ENCODE data around the gene ECEL1.

The ECEL1 gene

GRCh38 chr2:232532419-232532818, 44.8 kb upstream of the ECEL1 start:
- Histone ChIP-seq H3K27ac (no peak overlapping the region), H3K27me3 (peaks cover 18% of the 10 kb centered on the region), H3K4me1 (ENCODE audit: control insufficient read depth in 1 of 2, insufficient read depth in 1 of 2, low read depth in 1 of 2, low read length in 1 of 2) (no peaks in the 10 kb centered on the region), H3K36me3 (no peaks in the 10 kb centered on the region), H3K4me3 (ENCODE audit: low read depth in 1 of 2, low read length in 1 of 2) (no peak overlapping the region), H3K9me3 (no peaks in the 10 kb centered on the region)
- no peak for TF ChIP-seq CTCF (IDR thresholded peaks at IDR 0.05)

- TF ChIP-seq CTCF (IDR thresholded peaks at IDR 0.05) = no peak
Measured at GRCh38 chr2:232530626-232531260, 43.1 kb upstream of the ECEL1 start.

GRCh38 chr2:232529806-232530547, 42.3 kb upstream of the ECEL1 start:
- Histone ChIP-seq H3K9me3 (no peaks in the 10 kb centered on the region), H3K4me1 (ENCODE audit: control insufficient read depth in 1 of 2, insufficient read depth in 1 of 2, low read depth in 1 of 2, low read length in 1 of 2) (no peaks in the 10 kb centered on the region), H3K27ac (no peak overlapping the region), H3K36me3 (no peaks in the 10 kb centered on the region), H3K27me3 (peaks cover 42% of the 10 kb centered on the region), H3K4me3 (ENCODE audit: low read depth in 1 of 2, low read length in 1 of 2) (no peak overlapping the region)
- TF ChIP-seq CTCF (IDR thresholded peaks at IDR 0.05) = no peak

More at GRCh38 chr2:232530626-232531260, 43.1 kb upstream of the ECEL1 start:
- Histone ChIP-seq H3K9me3 (no peaks in the 10 kb centered on the region), H3K4me3 (ENCODE audit: low read depth in 1 of 2, low read length in 1 of 2) (no peak overlapping the region), H3K4me1 (ENCODE audit: control insufficient read depth in 1 of 2, insufficient read depth in 1 of 2, low read depth in 1 of 2, low read length in 1 of 2) (no peaks in the 10 kb centered on the region), H3K27me3 (peaks cover 35% of the 10 kb centered on the region), H3K27ac (no peak overlapping the region), H3K36me3 (no peaks in the 10 kb centered on the region)

GRCh38 chr2:232528746-232529460, 41.3 kb upstream of the ECEL1 start:
- no peaks in the 10 kb centered on the region for H3K36me3 ChIP-seq
- no peak overlapping the region for H3K27ac ChIP-seq
- no peaks in the 10 kb centered on the region for H3K4me1 ChIP-seq (ENCODE audit: control insufficient read depth in 1 of 2, insufficient read depth in 1 of 2, low read depth in 1 of 2, low read length in 1 of 2)
- H3K9me3 ChIP-seq = no peaks in the 10 kb centered on the region
- no peak for TF ChIP-seq CTCF (IDR thresholded peaks at IDR 0.05)
- H3K27me3 ChIP-seq = peaks cover 53% of the 10 kb centered on the region
- H3K4me3 ChIP-seq (ENCODE audit: low read depth in 1 of 2, low read length in 1 of 2) = no peak overlapping the region

GRCh38 chr2:232527905-232528470, 40.4 kb upstream of the ECEL1 start:
- Histone ChIP-seq H3K4me3 (ENCODE audit: low read depth in 1 of 2, low read length in 1 of 2) (no peak overlapping the region), H3K4me1 (ENCODE audit: control insufficient read depth in 1 of 2, insufficient read depth in 1 of 2, low read depth in 1 of 2, low read length in 1 of 2) (no peaks in the 10 kb centered on the region), H3K27ac (no peak overlapping the region), H3K9me3 (no peaks in the 10 kb centered on the region), H3K36me3 (no peaks in the 10 kb centered on the region), H3K27me3 (peaks cover 62% of the 10 kb centered on the region)
- no peak for TF ChIP-seq CTCF (IDR thresholded peaks at IDR 0.05)

Data from neutrophil (primary cell).